NCI-H1105 (cell line): ENCODE results near the gene CYBC1.
A peak's percentile ranks its signal among the peaks of the same experiment; 100 is the strongest.
"Not testable (repeated sequence)": the region's sequence is repeated elsewhere in the genome, so short reads cannot be mapped to it uniquely, and the experiment has no call there.

Experiments
- DNase-seq: peaks from one replicate; lab custom pipeline; 2025; lab: John Stamatoyannopoulos, UW

Gene CYBC1

GRCh38 chr17:82434216-82434565 lies 16.4 kb downstream of the CYBC1 start:
- DNase-seq: no peak

- no peak for DNase-seq
Measured at GRCh38 chr17:82433560-82434215, 16.9 kb downstream of the CYBC1 start.

GRCh38 chr17:82432017-82432416 lies 18.5 kb downstream of the CYBC1 start:
- no peak for DNase-seq

DNA sequence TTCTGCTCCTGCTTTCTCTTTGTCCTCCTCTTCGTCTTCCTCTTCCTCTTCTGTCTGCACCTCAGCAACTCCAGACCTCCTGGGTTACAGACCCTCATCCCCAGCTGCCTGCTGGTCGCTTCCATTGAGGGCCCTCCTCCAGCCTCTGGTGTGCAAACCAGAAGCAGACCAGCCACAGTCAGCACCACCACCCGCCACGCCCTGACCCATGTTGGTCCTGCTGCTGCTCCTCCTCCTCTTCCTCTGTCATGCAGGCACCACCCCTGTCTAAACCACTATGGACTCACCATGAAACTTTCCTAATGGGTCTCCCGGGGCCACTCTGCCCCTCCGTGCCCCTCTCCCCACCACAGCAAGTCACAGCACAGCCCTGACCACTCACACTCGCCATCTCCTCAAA lies 20.7 kb downstream of the CYBC1 start:
- DNase-seq: no peak

- DNase-seq: no peak
Measured at GRCh38 chr17:82428546-82428945, 22.0 kb downstream of the CYBC1 start.

DNA sequence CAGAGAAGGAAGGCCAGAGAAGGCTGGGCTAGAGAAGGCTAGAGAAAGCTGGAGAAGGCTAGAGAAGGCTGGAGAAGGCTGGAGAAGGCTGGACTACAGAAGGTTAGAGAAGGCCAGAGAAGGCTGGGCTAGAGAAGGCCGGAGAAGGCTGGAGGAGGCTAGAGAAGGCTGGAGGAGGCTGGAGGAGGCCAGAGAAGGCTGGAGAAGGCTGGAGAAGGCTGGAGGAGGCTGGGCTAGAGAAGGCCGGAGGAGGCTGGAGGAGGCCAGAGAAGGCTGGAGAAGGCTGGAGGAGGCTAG lies 25.7 kb downstream of the CYBC1 start:
- DNase-seq: no peak

GRCh38 chr17:82424001-82424862 lies 26.3 kb downstream of the CYBC1 start:
- no peak for DNase-seq

- no peak for DNase-seq
Measured at GRCh38 chr17:82419540-82419939, 31.0 kb downstream of the CYBC1 start.

GRCh38 chr17:82418001-82418986 lies 32.3 kb downstream of the CYBC1 start, which contains the start of the genes HEXD and OGFOD3:
Gene HEXD, plus strand, starts transcription at chr17:82418347. Its CDS starts 1,453 bp downstream, at chr17:82419800.
Gene OGFOD3, minus strand, starts transcription at chr17:82418586. Its CDS starts 101 bp downstream, at chr17:82418485.
- peak; percentile 82 for DNase-seq

GRCh38 chr17:82416771-82417170 lies 33.8 kb downstream of the CYBC1 start:
- no peak for DNase-seq

- no peak for DNase-seq
Measured at GRCh38 chr17:82416264-82416663, 34.3 kb downstream of the CYBC1 start.

DNA sequence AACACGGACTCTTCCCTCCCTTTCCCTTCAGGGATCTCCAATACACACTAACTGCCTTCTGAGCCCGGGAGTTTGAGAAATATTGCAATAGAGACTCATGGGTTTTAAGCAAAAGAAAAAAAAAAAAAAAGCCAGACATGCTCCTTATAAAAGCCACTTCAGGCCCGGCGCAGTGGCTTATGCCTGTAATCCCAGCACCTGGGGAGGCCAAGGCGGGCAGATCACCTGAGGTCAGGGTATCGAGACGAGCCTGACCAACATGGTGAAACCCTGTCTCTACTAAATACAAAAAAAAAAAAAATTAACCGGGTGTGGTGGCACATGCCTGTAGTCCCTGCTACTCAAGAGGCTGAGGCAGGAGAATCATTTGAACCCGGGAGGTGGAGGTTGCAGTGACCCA lies 34.8 kb downstream of the CYBC1 start:
- no peak for DNase-seq

- DNase-seq: no peak
Measured at GRCh38 chr17:82415336-82415735, 35.2 kb downstream of the CYBC1 start.

DNA sequence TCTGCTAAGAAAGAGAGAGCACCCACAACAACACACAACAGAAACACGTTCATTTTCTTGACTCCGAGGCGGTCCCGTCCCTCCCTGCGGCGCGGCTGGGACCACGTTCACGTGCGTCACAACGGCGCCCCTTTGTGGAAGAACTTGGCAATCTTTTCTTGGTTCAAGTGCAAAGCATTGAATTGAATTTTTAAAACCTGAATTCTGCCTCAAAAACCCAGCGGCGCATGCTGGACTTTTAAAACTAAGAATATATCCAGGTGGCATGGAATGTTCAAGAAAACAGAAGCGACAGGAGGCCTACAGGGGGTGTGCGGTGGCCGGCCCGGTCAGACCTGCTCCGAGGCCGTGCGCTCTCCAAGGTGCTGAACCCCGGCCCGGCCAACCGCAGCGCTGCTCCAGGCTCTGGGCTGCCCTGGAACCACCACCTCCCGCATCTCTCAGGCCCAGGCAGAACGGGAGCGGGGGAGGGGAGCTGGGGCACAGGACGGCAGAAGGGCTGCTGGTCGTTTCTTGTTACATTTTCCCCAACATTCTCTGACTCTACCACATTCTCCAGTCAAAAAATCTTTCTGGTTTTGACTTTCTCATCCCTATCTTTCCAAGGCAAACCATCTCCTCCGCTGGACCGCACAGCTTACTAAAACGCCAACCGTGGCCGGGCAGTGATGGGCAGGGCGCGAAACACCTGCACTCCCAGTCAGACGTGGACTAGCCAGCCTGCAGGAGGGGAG lies 35.8 kb downstream of the CYBC1 start:
- no peak for DNase-seq

- DNase-seq: peak; percentile 49
Measured at GRCh38 chr17:82412535-82413520, 37.7 kb downstream of the CYBC1 start.

DNA sequence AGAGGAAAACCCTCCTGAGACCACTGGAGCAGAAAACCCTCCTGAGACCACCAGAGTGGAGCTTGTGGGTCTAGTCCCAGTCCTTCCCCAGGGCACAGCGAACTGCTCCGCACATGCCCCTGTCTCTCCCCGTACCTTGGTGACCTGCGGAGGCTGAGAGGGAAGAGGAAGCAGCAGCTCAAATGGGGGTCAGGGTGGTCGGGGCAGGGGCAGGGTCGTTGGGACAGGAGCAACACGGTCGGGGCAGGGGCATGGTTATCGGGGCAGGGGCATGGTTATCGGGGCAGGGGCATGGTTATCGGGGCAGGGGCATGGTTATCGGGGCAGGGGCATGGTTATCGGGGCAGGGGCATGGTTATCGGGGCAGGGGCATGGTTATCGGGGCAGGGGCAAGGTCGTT lies 38.5 kb downstream of the CYBC1 start:
- not testable (repeated sequence) for DNase-seq

- DNase-seq: no peak
Measured at GRCh38 chr17:82411396-82412053, 39.0 kb downstream of the CYBC1 start.

DNA sequence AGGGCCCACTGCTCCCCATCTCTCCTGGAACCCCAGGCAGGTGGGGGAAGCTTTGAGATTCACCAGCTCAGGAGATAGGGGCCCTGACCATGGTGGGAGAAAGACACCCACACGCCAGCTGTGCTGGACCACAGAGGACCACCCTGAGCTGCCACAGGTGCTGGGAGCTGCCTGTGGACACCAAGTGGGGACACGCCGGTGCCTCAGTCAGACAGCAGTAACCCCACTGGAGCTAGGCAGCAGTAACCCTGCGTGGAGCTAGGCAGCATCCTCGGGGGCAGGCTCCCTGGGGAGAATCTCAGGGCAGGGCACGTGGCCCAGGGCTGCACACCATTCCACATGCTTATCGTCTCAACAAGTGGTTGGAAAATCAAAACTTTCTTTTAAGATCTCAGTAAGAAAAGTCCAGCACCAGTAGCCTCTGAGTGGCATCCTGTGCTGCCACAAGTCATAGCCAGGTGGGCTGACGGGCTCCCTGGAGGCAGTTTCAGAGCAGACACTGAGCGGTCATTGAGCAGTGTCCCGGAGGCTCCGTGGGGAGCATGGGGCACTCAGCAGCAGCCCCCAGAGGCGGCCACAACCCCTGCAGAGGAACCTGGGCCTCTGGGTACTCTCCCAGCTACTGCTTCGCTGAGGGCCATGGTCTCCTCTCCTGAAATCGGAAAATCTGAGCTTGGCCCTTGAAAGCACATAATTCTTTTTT lies 40.4 kb downstream of the CYBC1 start:
- DNase-seq: no peak

DNA sequence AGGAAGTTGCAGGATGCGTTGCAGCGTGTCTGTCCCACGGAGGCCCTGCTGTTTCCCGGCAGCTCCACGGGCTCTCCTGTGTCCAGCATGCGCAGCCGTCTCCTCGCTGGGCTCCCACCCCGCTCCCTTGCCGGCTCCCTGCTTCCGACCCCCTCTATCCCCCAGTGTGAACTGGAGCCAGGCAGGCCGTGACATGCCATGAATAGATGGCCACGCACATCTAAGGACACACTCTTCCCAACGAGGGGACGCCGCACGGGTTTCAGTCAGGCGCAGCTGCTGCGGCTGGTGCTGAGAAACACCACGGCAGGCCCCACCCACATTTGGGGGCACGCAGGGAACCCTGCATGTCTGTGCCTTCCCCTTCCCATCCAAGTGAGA lies 41.6 kb downstream of the CYBC1 start:
- DNase-seq: no peak
